GM12878 (cell line): ENCODE results near the gene SIL1. TPM values are rescaled to one million over a fixed set of nuclear protein-coding genes. Genes with fewer than 3 reads are reported as not detected.

Source experiments
- ATAC-seq: fragments of 200-7000 bp; cut with Tn5 transposase; 3 replicates; pipeline ENCODE4 v1.9.1; 2020; ENCODE audit warnings: mild to moderate bottlenecking, moderate library complexity
- BruUV-seq: library from RNA; stranded (reverse); fragments of 400-500 nt; replicated peaks from 2 replicates; lab custom pipeline; 2021; lab: Mats Ljungman, UMichigan
- CTCF ChIA-PET: fragments of 300-600 bp; sonication (Branson Sonifier 250); formaldehyde crosslinking; extraction: SDS; loops from one replicate; lab custom pipeline; 2021; ENCODE audit warnings: inconsistent platforms; lab: Yijun Ruan, JAX
- POLR2A ChIA-PET: fragments of 350-600 bp; formaldehyde crosslinking; extraction: SDS; loops from one replicate; lab custom pipeline; 2021; ENCODE audit warnings: inconsistent platforms; lab: Charles Lee
- RAD21 ChIA-PET: fragments of 300-600 bp; sonication (Branson Sonifier 250); formaldehyde crosslinking; loops from one replicate; lab custom pipeline; 2023; ENCODE audit warnings: antibody characterized with exemption; ENCODE audit not compliant: unreplicated experiment; lab: Charles Lee
- SMC1A ChIA-PET: fragments of 300-600 bp; sonication (Branson Sonifier 250); formaldehyde crosslinking; loops from one replicate; lab custom pipeline; 2023; ENCODE audit not compliant: unreplicated experiment, uncharacterized antibody; lab: Charles Lee
- DNase-seq: peaks from one replicate; pipeline ENCODE4 v3.0.0-alpha.2; 2011; ENCODE audit warnings: low read depth, low spot score
- FAIRE-seq: peaks from 3 replicates; lab custom pipeline; 2011; peaks lifted over from hg19 to GRCh38; lab: Jason Lieb, UNC
- H2AFZ ChIP-seq: 2 replicates; pipeline ENCODE4 v1.6.0; 2011; ENCODE audit warnings: low read depth, low read length, control low read depth; ENCODE audit not compliant: control insufficient read depth
- H3K27ac ChIP-seq: 2 replicates; pipeline ENCODE4 v1.5.1; 2011; ENCODE audit warnings: control low read depth; ENCODE audit not compliant: control insufficient read depth, insufficient read depth
- H3K27me3 ChIP-seq, 2 experiments: replicated peaks in 1 of 2; 2 replicates each; pipeline versions ENCODE4 v1.6.0 to v1.6.1; 2011; ENCODE audit warnings: low read length in 1 of 2; ENCODE audit not compliant: control insufficient read depth in 2 of 2, insufficient read depth in 2 of 2
- H3K36me3 ChIP-seq, 2 experiments: 2 replicates each; pipeline ENCODE4 v1.5.1; 2011; ENCODE audit warnings: low read length in 1 of 2; ENCODE audit not compliant: control insufficient read depth in 2 of 2, insufficient read depth in 2 of 2
- H3K4me1 ChIP-seq: 2 replicates; pipeline ENCODE4 v1.6.1; 2011; ENCODE audit warnings: mild to moderate bottlenecking, low read length, moderate library complexity, mixed read lengths; ENCODE audit not compliant: control insufficient read depth, insufficient read depth
- H3K4me2 ChIP-seq: 2 replicates; pipeline ENCODE4 v1.6.0; 2011; ENCODE audit warnings: control low read depth; ENCODE audit not compliant: control insufficient read depth, insufficient read depth
- H3K4me3 ChIP-seq: fragments of 200-600 bp; sonication (generic); 2 replicates; pipeline ENCODE4 v1.5.1; 2016
- H3K79me2 ChIP-seq: 2 replicates; pipeline ENCODE4 v1.6.0; 2011; ENCODE audit warnings: low read length; ENCODE audit not compliant: control insufficient read depth, insufficient read depth
- H3K9ac ChIP-seq: 2 replicates; pipeline ENCODE4 v1.8.0; 2011; ENCODE audit warnings: low read length, control low read depth, mixed read lengths; ENCODE audit not compliant: control insufficient read depth, insufficient read depth
- H3K9me3 ChIP-seq: replicated peaks from 3 replicates; pipeline ENCODE4 v1.5.1; 2011; ENCODE audit warnings: mild to moderate bottlenecking, low read length; ENCODE audit not compliant: control insufficient read depth, insufficient read depth
- H4K20me1 ChIP-seq: 2 replicates; pipeline ENCODE4 v1.6.0; 2011; ENCODE audit not compliant: control insufficient read depth, insufficient read depth
- BRCA1 ChIP-seq: IDR thresholded peaks from 2 replicates; pipeline ENCODE4 v1.6.1; 2011; ENCODE audit warnings: low read depth, low read length, improper control_type of control experiment
- ETV6 ChIP-seq, 2 experiments: fragments of 450-650 bp in 1 of 2; IDR thresholded peaks in 1 of 2; conservative IDR thresholded peaks in 1 of 2; 2 replicates each; pipeline ENCODE4 v1.6.1; 2014; ENCODE audit warnings: antibody characterized with exemption in 1 of 2, borderline replicate concordance in 1 of 2, low read depth in 1 of 2, mild to moderate bottlenecking in 1 of 2, moderate library complexity in 1 of 2
- FOXM1 ChIP-seq: IDR thresholded peaks from 2 replicates; pipeline ENCODE4 v1.6.1; 2012; ENCODE audit warnings: low read depth, mild to moderate bottlenecking, inconsistent platforms, low read length, moderate library complexity
- IKZF2 ChIP-seq, 2 experiments: fragments of 450-650 bp; IDR thresholded peaks; 2 replicates each; pipeline ENCODE4 v1.6.1; 2017; ENCODE audit warnings: mild to moderate bottlenecking in 2 of 2, moderate library complexity in 2 of 2
- KLF5 ChIP-seq: fragments of 450-650 bp; IDR thresholded peaks from 2 replicates; pipeline ENCODE4 v1.6.1; 2014; ENCODE audit warnings: mild to moderate bottlenecking; ENCODE audit not compliant: partially characterized antibody
- MEF2B ChIP-seq: fragments of 450-650 bp; IDR thresholded peaks from 2 replicates; pipeline ENCODE4 v1.6.1; 2018; ENCODE audit warnings: mild to moderate bottlenecking, moderate library complexity; ENCODE audit not compliant: partially characterized antibody, poor library complexity, severe bottlenecking
- MTA2 ChIP-seq: fragments of 450-650 bp; IDR thresholded peaks from 2 replicates; pipeline ENCODE4 v1.6.1; 2016; ENCODE audit warnings: low read depth, mild to moderate bottlenecking, moderate library complexity
- NBN ChIP-seq: fragments of 450-650 bp; IDR thresholded peaks from 2 replicates; pipeline ENCODE4 v1.6.1; 2016
- PAX5 ChIP-seq: IDR thresholded peaks from 2 replicates; pipeline ENCODE4 v1.6.1; 2011; ENCODE audit warnings: low read depth, low read length, borderline replicate concordance
- RCOR1 ChIP-seq: conservative IDR thresholded peaks from 2 replicates; pipeline ENCODE4 v1.6.1; 2012; ENCODE audit warnings: low read depth, low read length, improper control_type of control experiment
- TAF1 ChIP-seq: IDR thresholded peaks from 2 replicates; pipeline ENCODE4 v1.6.1; 2011; ENCODE audit warnings: mild to moderate bottlenecking, low read depth, low read length, borderline replicate concordance
- TARDBP ChIP-seq: IDR thresholded peaks from 2 replicates; pipeline ENCODE4 v1.6.1; 2016; ENCODE audit warnings: borderline replicate concordance
- WGBS: methylation state at CpG from one replicate; pipeline ENCODE4 v1.1.6; 2016; ENCODE audit warnings: low lambda C conversion rate; ENCODE audit not compliant: insufficient replicate concordance, insufficient coverage; ENCODE audit errors: missing lambda C conversion rate; 5-methylcytosine and 5-hydroxymethylcytosine counted together
- in situ Hi-C: fragments of 300-500 bp; cut with MboI; formaldehyde crosslinking; loops from 9 replicates; pipeline ENCODE4 v1.14.3; 2018; ENCODE audit warnings: mixed read lengths
- intact Hi-C: fragments of 100-400 bp; cut with micrococcal nuclease; formaldehyde crosslinking; loops from one replicate; pipeline ENCODE4 v1.14.2; 2022; ENCODE audit not compliant: unreplicated experiment
- polyA plus RNA-seq, 11 experiments: library from polyadenylated mRNA; depleted of rRNA in 4 of 11; unstranded in 6 of 11; stranded (reverse) in 5 of 11; fragments of >200 nt; fragmentation: Nextera tagmentation in 4 of 11; fragmentation: Illumina TruSeq in 1 of 11; extraction: Ambion mirVana in 4 of 11; extraction: Trizol in 1 of 11; gene quantifications; 1 replicate in 1 of 11; 2 replicates in 10 of 11; pipeline versions ENCODE4 v1.2.1 to v1.2.3, GENCODE V29; 2011 to 2016; ENCODE audit warnings: inconsistent platforms in 2 of 11, missing spikeins in 2 of 11, low read depth in 1 of 11
- total RNA-seq, 4 experiments: library from RNA; depleted of rRNA in 3 of 4; stranded (reverse); fragments of >200 nt in 3 of 4; fragmentation: Illumina TruSeq in 1 of 4; extraction: Trizol in 1 of 4; gene quantifications; 2 replicates each; pipeline versions ENCODE4 v1.2.1 to v1.2.3, GENCODE V29; 2013 to 2021

SIL1 gene
- total and polyA plus RNA-seq, 10 of the 15 experiments (the other 5 are each of a cell fraction or from before 2014, with no cell fraction given), result 4.1 to 49.8 (median 29.4) TPM

GRCh38 chr5:139243425-139243970, 45.3 kb upstream of the SIL1 start:
- ChIA-PET CTCF (interaction anchor here (1.2 kb wide), 1 partner anchor 8 kb away, joined by 3 read pairs; no protein-coding TSS in a partner anchor), POLR2A (no interaction called here), RAD21 (no interaction called here), SMC1A (no interaction called here)
- no peak for FAIRE-seq
- H3K36me3 ChIP-seq, result no peaks in the 10 kb centered on the region
- intact Hi-C loops, result no loop called here
- no peak overlapping the region for H3K4me2 ChIP-seq
- H3K4me1 ChIP-seq, result peaks cover 6% of the 10 kb centered on the region; the same call in 1 of the 2 replicates
- DNase-seq, result no peak
- no peaks in the 10 kb centered on the region for H3K79me2 ChIP-seq
- H3K9ac ChIP-seq, result no peak overlapping the region
- TF ChIP-seq IKZF2 (IDR thresholded peaks at IDR 0.05), result no peak
- no peak for TF ChIP-seq FOXM1
- TF ChIP-seq ETV6 (conservative IDR thresholded peaks at IDR 0.05 in 1 of 2, IDR thresholded peaks at IDR 0.05 in 1 of 2; ENCODE audit: borderline replicate concordance in 1 of 2, low read depth in 1 of 2), result no peak
- TF ChIP-seq KLF5, result no peak
- TF ChIP-seq BRCA1, result no peak
- no peak for TF ChIP-seq MEF2B
- no peak for TF ChIP-seq TARDBP
- TF ChIP-seq MTA2, result no peak
- TF ChIP-seq NBN, result no peak
- no peak for TF ChIP-seq PAX5
- no peak for TF ChIP-seq TAF1
- no peak for TF ChIP-seq RCOR1
- no peak overlapping the region for H3K27ac ChIP-seq
- H3K4me3 ChIP-seq, result no peak overlapping the region
- no peaks in the 10 kb centered on the region for H3K27me3 ChIP-seq
- 39% methylated on average over 4 of the region's 4 CpGs for WGBS
- no peaks in the 10 kb centered on the region for H3K9me3 ChIP-seq
- no peak overlapping the region for H2AFZ ChIP-seq
- no peak for ATAC-seq
- H4K20me1 ChIP-seq, result no peaks in the 10 kb centered on the region
- BruUV-seq, result no TSS peak
- in situ Hi-C loops, result no loop called here
